ENCODE data around the gene RAB10. TPM values are rescaled to one million over a fixed set of nuclear protein-coding genes. Genes with fewer than 3 reads are reported as not detected.

Gene RAB10
- total RNA-seq, 3 donors from 2014 or later = 82.6 to 101 (median 100) TPM

GRCh38 chr2:26001743-26002351 is 32.0 kb upstream of the RAB10 start:
- peak in 1 of 2 donors; percentile 60 for DNase-seq (ENCODE audit: low spot score in 2 of 2)
- H3K9me3 ChIP-seq = no peaks in the 10 kb centered on the region
- peaks cover 8 to 9% of the 10 kb centered on the region in 2 donors for H3K4me1 ChIP-seq
- H3K4me3 ChIP-seq = no peak overlapping the region
- H3K36me3 ChIP-seq = no peaks in the 10 kb centered on the region
- H3K27ac ChIP-seq = peak overlapping the region; percentile 70 to 79
- TF ChIP-seq, protein P1, sequence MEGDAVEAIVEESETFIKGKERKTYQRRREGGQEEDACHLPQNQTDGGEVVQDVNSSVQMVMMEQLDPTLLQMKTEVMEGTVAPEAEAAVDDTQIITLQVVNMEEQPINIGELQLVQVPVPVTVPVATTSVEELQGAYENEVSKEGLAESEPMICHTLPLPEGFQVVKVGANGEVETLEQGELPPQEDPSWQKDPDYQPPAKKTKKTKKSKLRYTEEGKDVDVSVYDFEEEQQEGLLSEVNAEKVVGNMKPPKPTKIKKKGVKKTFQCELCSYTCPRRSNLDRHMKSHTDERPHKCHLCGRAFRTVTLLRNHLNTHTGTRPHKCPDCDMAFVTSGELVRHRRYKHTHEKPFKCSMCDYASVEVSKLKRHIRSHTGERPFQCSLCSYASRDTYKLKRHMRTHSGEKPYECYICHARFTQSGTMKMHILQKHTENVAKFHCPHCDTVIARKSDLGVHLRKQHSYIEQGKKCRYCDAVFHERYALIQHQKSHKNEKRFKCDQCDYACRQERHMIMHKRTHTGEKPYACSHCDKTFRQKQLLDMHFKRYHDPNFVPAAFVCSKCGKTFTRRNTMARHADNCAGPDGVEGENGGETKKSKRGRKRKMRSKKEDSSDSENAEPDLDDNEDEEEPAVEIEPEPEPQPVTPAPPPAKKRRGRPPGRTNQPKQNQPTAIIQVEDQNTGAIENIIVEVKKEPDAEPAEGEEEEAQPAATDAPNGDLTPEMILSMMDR (IDR thresholded peaks at IDR 0.05) = no peak
- no peak for TF ChIP-seq POLR2A (IDR thresholded peaks at IDR 0.05)
- TF ChIP-seq POLR2AphosphoS5 (IDR thresholded peaks at IDR 0.05) = peak in 1 of 3 donors; percentile 21
- H3K27me3 ChIP-seq = no peaks in the 10 kb centered on the region
- intact Hi-C loops (cut with DNase I; ENCODE audit: low total_unique reads) = no loop called here

GRCh38 chr2:26002632-26003310 is 31.1 kb upstream of the RAB10 start:
- no peaks in the 10 kb centered on the region for H3K9me3 ChIP-seq
- H3K4me3 ChIP-seq = no peak overlapping the region
- TF ChIP-seq POLR2A (IDR thresholded peaks at IDR 0.05) (no peak), POLR2AphosphoS5 (IDR thresholded peaks at IDR 0.05) (no peak)
- TF ChIP-seq, protein P1 (IDR thresholded peaks at IDR 0.05) = no peak
- DNase-seq (ENCODE audit: low spot score in 2 of 2) = peak in 1 of 2 donors; percentile 65
- H3K27ac ChIP-seq = peak overlapping the region; percentile 70 to 79
- no peaks in the 10 kb centered on the region for H3K27me3 ChIP-seq
- no peaks in the 10 kb centered on the region for H3K36me3 ChIP-seq
- peaks cover 8 to 9% of the 10 kb centered on the region in 2 donors for H3K4me1 ChIP-seq
- intact Hi-C loops (cut with DNase I; ENCODE audit: low total_unique reads) = no loop called here

DNA sequence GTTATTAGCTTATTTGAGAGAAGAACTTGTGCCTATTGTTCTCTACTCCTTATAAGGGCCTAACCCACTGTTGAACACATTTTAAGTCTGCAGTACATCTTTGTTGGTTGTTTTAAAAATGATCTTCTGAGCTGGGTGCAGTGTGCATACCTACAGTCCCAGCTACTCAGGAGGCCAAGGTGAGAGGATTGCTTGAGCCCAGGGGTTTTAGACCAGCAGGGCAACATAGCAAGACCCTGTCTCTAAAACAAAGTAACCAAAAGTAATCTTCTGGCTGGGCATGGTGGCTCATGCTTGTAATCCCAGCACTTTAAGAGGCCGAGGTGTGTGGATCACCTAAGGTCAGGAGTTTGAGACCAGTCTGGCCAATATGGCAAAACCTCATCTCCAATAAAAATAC is 25.8 kb upstream of the RAB10 start:
- DNase-seq (ENCODE audit: low spot score in 2 of 2) = no peak
- no peak overlapping the region for H3K4me3 ChIP-seq
- intact Hi-C loops (cut with DNase I; ENCODE audit: low total_unique reads) = no loop called here
- no peaks in the 10 kb centered on the region for H3K27me3 ChIP-seq
- H3K27ac ChIP-seq = no peak overlapping the region
- no peaks in the 10 kb centered on the region for H3K36me3 ChIP-seq
- H3K9me3 ChIP-seq = no peaks in the 10 kb centered on the region
- TF ChIP-seq, protein P1 (IDR thresholded peaks at IDR 0.05) = no peak
- TF ChIP-seq POLR2A (IDR thresholded peaks at IDR 0.05) (no peak), POLR2AphosphoS5 (IDR thresholded peaks at IDR 0.05) (no peak)
- H3K4me1 ChIP-seq = peaks cover 0 to 5% of the 10 kb centered on the region in 2 donors

- Histone ChIP-seq H3K9me3 (no peaks in the 10 kb centered on the region), H3K4me1 (peaks cover 0 to 5% of the 10 kb centered on the region in 2 donors), H3K36me3 (no peaks in the 10 kb centered on the region), H3K4me3 (no peak overlapping the region), H3K27ac (peak overlapping the region in 1 of 2 donors; percentile 19), H3K27me3 (no peaks in the 10 kb centered on the region)
- intact Hi-C loops (cut with DNase I; ENCODE audit: low total_unique reads) = no loop called here
- TF ChIP-seq, protein P1 (IDR thresholded peaks at IDR 0.05) = no peak
- TF ChIP-seq POLR2A (IDR thresholded peaks at IDR 0.05) (no peak), POLR2AphosphoS5 (IDR thresholded peaks at IDR 0.05) (no peak)
- peak in 1 of 2 donors; percentile 48 for DNase-seq (ENCODE audit: low spot score in 2 of 2)
Measured at GRCh38 chr2:26008851-26009566, 24.9 kb upstream of the RAB10 start.

DNA sequence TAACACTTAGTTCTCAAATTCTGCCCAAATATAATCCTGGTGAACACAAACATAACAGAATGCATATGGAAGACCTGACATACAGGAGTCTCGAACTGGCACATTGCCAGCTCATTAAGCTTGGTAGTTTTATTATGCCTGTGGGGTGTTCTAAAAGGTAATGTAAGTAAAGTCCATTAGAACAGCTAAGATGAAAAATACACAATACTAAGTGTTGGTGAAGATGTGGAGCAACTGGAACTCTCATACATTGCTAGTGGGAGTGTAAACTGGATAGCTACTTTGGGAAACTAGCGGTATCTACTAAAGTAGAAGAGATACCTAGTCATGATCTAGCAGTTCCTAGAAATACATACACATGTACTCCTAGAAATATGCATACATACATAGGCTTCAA is 24.3 kb upstream of the RAB10 start:
- intact Hi-C loops (cut with DNase I; ENCODE audit: low total_unique reads) = no loop called here
- DNase-seq (ENCODE audit: low spot score in 2 of 2) = no peak
- H3K27ac ChIP-seq = peak overlapping the region in 1 of 2 donors; percentile 19
- no peak for TF ChIP-seq POLR2AphosphoS5 (IDR thresholded peaks at IDR 0.05)
- TF ChIP-seq, protein P1 (IDR thresholded peaks at IDR 0.05) = no peak
- no peak for TF ChIP-seq POLR2A (IDR thresholded peaks at IDR 0.05)
- no peak overlapping the region for H3K4me3 ChIP-seq
- H3K27me3 ChIP-seq = no peaks in the 10 kb centered on the region
- H3K36me3 ChIP-seq = no peaks in the 10 kb centered on the region
- H3K4me1 ChIP-seq = peaks cover 0 to 5% of the 10 kb centered on the region in 2 donors
- no peaks in the 10 kb centered on the region for H3K9me3 ChIP-seq
